ENCODE measurements around the gene KCTD14.
"Not testable (repeated sequence)": the region's sequence is repeated elsewhere in the genome, so short reads cannot be mapped to it uniquely, and the experiment has no call there.

KCTD14 gene

DNA sequence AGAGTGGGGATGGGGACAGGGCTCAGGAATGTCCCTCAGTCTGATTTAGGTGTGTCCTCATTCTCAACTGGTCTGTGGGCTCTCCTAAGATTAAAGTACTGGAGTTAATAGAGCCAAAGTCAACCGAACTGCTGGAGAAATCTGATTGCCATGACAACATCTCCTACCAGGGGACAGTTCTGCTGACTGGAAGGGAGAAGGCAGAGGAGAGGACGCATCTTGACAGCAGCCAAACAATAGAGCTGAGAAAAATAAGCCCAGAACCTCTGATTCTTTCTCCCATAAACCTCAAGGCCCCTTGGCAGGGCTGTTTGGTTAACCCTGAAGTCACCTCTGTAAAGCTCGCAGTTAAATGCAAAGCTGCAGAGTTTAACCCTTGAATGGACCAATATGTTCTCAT lies 2.8 kb downstream of the KCTD14 start:
- no peak for DNase-seq

DNA sequence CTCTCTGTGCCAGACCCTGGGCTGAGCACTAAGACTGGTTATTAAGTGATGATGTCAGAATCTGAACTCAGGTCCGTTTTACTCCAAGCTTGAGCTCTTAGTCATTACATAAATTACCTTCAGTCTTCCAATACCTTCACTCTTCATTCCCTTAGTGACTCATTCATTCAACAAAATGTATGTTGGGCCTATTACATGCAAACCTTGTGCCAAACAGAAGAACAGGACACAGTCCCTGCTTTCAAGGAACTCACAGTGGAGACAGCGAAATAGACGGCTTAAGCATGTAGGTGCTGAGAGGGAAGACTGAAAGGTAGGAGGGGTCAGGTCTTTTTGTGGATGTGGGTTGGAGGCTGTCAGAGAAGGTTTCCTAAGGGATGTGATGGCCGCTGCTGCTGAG lies 3.3 kb downstream of the KCTD14 start:
- DNase-seq = no peak

DNA sequence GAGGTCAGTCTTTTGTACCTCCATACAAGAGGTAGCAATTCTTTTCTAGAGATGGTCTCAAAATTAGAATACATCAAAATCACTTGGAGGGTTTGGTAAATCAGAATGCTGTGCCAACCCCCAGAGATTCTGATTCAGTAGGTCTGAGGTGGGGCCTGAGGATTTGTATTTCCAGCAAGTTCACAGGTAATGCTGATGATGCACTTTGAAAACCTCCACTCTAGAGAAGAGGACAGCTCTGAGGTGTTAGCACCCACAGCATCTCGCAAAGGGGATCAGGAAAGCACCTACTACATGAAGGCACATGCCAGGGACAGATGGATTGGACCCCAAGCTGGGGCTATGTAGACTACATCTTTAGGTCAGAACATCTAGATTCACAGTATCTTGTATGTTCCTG lies 7.2 kb downstream of the KCTD14 start:
- no peak for DNase-seq

DNA sequence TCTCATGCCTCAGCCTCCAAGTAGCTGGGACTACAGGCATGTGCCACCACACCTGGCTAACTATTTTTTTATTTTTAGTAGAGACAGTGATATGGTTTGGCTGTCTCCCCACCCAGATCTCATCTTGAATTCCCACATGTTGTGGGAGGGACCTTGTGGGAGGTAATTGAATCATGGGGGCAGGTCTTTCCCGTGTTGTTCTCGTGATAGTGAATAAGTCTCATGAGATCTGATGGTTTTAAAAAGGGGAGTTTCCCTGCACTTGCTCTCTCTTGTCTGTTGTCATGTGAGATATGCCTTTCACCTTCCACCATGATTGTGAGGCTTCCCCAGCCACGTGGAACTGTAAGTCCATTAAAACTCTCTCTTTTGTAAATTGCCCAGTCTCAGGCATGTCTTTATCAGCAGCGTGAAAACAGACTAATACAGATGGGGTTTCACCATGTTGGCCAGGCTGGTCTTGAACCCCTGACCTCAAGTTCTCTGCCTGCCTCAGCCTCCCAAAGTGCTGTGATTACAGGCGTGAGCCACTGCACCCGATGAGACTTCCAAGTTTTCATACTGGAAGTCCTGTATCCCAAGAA lies 8.0 kb downstream of the KCTD14 start:
- not testable (repeated sequence) for DNase-seq

DNA sequence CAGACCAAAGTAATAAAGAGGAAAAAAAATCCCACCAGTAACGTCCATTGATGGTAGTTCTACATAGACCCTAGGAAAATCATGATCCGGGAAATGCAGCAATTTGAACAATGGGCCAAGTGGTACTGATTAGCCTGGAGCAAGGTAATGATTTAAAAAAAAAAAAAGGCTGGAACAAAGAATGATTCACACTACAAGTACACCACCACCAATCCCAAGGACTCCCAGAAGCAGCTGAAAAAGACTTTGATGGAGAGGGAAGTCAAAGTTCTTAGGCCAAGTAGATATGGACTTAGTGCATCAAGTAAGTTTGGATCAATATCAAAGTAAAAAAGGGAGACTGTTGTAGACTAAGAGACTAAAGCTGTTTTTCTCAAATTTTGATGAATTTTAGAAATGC lies 11.8 kb downstream of the KCTD14 start:
- no peak for DNase-seq

DNA sequence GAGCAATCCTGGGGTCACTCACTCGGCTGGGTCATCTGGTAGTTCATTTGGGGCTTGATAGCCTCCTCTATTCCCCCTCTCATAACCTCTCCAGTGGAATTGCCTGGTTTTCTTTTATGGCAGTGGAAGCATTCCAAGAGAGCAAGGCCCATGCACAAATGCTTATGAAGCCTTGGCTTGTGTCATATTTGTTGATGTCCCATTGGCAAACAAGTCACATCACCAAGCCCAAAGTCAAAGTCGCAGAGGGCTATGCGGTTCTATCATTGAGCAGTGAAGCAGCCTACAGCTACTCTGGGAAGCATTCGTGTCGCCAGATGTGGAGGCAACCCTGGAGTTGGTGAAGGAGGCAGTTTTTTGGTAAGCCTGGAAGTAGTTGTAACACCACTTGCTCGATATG lies 12.3 kb downstream of the KCTD14 start:
- no peak for DNase-seq

DNA sequence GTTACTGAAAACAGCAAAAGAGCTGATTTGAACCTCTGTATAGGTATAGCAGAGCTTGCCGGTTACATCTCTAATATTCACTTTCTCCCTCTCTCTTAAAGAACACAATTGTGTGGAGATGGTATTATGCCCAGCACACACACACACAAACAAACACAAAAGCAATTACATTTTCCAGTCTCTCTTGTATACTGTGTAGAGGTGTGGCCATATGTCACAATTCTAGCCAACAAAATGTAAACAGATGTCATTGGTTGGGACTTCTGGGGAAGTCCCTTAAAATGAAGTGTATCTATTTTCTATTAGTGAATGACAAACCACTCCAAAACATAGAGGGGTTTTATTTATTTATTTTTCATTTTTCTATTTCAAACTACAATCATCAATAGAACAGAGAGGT lies 12.8 kb downstream of the KCTD14 start:
- no peak for DNase-seq

DNA sequence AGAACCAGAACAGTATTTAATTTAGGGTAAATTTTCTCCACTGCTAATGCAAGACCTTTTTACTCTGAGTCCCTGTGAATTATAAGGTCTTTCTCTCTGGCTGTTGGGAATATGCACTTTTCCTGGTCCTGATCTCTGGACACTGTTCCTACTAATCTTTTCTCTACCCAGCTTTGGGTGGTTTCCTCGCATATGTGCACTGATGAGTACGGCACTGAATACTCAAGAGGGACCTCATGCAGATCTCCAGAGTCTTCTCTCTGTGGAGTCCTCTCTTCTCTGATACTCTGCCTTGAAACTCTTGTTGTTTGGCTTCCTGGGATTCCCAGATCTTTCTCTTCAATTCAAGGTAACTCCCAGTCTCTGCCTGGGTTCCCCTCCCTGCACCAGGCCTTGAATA lies 14.0 kb downstream of the KCTD14 start:
- DNase-seq = no peak

DNA sequence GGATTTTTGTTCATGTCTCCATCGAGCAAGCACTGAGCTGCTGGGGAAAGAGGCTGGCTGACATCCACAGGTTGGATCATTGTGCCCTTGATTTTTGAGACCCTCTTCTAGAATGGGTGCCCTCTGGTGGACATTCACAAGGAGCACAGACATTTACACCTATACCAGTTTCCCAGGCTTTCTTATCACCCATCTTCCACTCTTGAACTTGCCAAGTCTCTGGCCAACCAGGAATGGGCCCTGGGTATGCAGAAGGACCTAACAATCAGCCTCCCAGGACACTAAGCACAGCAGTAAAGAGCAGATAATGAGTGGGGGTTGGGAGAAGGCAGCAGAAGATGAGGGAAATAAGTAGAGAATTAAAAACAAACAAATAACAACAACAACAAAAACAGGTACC lies 22.9 kb downstream of the KCTD14 start:
- peak; percentile 47 for DNase-seq

DNA sequence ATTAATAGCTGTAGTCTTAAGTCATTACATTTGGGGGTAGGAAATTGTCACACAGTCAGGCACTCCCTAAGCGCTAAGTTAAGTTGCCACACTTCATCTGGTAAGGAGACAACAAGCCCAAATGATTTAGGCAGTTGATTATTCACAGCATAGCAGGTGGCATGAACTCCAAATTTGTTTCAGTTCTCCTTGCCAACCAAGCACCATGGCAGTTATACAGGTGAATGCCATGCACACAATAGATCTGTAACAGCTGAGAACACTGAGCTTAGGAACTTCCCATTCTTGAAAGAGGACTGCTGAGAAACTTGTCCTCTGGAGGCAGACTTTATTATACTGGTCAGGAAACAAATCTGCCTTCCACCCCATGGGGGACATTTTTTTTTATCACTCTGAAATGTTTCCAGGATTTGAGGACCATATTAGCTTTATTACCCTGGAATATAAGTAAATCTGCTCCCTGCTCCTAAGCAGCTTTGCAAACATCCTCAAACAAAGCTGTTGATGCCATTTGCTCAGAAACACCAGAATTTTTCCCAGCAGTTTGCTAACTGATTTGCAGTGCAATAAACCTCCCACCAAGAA lies 23.5 kb downstream of the KCTD14 start:
- no peak for DNase-seq

DNA sequence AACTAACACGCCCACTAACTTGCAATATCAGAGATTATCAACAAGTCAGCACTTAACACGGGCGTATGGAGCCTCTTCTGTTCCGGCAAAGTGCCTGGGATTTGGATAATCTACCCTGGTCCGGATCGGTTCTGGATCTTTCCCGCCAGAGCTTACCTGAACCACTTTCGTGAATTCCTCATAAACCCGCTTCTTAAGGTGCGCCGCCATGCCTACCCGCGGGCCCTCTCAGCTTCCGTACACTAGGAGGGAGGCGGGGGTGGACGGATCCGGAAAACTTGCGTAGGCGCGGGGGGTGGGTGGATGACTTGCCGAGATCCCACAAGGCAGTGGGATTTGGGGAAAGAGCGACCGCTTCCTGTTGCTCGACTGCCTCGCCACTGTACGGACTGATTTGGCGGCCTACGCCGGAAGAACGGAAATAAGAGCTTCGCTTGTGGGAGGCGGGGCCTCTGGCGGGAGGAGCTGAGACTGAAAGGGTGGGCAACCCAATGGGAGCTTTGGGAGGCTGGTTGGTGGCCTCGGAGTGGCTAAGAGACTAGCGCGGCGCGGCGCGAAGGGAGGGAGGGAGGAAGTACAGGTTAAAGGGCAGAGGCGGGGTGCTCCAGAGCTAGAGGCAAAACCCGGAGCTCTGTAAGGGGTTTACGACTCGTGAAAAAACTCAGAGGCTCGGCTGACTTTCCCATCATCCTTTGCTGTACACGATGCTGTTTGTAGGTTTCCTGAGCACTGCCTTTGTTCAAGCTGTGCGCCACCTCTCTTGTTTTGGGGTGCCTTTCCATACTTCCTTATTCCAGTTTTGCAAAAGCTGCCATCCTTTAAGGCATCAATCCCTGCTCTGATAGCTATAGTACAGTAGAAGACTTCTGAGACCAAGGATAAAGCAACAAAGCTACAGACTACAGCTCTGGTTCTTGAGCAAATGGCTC lies 28.4 kb downstream of the KCTD14 start, which contains the start of gene INTS4:
Gene INTS4 (minus strand): TSS at position 235 of the 929 bp plus-strand sequence. CDS start 25 bp downstream, at position 210.
- DNase-seq = peak; percentile 99

DNA sequence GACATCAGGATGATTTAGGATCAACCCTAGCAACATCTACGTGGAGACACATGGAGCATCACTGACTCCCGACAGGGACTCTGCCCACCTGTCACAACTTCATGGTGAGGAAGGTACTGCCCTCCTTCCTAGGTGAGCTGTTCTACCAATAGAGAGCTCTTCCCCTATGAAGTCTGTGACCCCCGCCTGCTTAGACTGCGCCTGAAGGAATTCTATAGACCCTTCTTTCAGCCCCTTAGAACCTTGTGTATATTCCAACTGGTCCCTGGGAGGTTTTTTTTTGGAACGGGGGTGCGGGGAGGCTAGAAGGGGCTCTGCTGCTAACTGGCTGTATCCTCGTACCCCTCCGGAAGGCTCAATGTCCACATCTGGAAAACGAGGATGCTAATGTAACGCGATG lies 29.2 kb downstream of the KCTD14 start:
- no peak for DNase-seq

DNA sequence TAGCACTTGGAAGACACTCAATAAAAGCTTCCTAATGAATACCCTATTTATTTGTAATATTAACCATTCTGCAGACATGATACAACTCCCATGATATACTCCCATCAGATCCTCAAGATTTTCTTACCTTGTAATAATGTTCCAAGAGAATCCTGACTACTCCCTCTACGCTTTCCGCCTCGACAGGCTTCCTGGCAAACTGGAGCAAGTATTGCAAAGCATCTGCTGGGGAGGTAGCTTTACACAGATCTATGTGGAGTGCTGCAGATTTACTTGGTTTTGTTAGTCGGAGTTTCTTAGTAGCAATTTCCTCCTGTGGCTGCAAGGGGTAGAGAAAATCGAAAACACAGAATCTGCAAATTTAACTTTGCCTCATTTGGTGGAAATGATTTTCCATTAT lies 32.1 kb downstream of the KCTD14 start:
- no peak for DNase-seq

DNA sequence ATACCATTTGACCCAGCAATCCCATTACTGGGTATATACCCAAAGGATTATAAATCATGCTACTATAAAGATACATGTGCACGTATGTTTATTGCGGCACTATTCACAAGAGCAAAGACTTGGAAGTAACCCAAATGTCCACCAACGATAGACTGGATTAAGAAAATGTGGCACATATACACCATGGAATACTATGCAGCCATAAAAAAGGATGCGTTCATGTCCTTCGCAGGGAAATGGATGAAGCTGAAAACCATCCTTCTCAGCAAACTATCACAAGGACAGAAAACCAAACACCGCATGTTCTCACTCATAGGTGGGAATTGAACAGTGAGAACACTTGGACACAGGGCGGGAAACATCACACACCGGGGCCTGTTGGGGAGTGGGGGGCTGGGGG lies 36.6 kb downstream of the KCTD14 start:
- not testable (repeated sequence) for DNase-seq

DNA sequence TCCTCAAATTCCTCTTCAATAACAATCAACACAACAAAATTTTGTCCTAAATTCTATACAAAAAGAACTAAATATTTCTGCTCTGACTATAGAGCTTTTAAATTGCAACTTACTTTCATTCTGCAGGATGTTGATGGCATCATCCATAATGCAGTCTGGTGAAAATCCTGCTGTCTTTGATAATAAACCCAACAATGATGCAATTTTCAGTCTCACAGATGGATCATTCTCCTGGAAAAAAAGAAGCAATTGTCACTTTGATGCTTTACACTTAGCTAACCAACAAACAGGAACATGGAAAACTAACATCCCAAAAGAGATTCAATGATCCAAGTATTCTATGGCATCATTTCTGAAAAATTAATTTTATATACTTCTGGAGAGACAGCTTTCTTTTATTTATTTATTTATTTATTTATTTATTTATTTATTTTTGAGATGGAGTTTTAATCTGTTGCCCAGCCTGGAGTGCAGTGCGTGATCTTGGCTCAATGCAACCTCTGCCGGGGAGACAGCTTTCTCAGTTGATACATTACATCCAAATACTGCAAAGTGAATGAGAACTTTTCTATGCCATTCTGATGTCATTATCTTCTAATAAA lies 41.6 kb downstream of the KCTD14 start:
- DNase-seq = no peak

DNA sequence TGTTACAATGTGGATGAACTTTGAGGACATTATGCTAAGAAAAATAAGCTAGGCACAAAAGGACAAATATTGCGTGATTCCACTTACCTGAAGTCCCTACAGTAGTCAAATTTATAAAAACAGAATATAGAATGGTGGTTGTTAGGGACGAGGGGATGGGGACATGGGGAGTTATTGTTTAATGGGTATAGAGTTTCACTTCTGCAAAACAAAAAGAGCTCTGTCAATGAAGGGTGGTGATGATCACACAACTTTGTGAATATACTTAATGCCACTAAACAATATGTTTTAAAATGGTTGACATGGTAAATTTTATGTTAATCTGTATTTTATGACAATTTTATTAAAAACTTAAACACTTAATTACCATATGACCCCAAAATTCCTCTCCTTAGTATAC lies 54.7 kb downstream of the KCTD14 start:
- DNase-seq = no peak

DNA sequence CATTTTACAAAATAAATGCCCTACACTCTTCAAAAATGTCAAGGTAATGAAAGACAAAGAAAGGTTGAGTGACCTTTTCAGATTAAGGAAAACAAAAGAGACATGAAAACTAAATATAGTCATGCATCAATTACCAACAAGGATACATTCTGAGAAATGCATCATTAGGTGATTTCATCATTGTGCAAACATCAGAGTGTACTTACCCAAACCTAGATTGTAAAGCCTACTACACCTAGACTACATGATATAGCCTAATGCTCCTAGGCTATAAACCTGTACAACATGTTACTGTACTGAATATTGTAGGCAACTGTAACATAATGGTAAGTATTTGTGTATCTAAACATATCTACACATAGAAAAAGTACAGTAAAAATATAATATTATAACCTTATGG lies 55.3 kb downstream of the KCTD14 start:
- no peak for DNase-seq

DNA sequence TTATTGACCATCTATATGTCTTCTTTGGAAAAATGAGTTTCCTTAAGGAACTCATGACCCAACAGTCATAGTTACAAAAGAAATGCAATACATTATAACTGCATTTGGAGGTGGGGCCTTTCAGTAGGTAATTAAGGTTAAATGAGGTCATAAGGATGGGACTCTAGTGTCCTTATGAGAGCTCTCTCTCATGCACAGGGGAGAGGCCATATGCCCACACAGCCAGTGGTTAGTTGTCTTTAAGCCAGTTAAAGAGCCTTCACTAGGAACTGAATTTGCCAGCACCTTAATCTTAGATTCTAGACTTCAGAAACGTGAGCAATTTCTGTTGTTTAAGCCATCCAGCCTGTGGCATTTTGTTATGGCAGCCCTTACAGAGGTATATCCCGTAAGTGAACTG lies 56.0 kb downstream of the KCTD14 start:
- DNase-seq = no peak

DNA sequence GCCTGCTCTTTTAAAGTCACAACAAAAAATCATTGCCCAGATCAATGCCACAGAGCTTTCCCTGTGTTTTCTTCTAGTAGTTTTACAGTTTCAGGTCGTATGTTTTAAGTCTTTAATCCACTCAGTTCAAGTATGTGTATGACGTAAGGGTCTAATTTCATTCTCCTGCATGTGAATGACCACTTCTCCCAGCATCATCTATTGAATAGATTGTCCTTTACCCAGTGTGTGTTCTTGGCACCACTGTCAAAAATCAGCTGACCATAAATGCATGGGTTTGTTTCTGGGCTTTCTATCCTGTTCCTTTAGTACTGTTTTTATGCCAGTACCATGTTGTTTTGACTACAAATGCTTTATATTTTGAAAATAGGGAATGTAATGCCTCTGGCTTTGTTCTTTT lies 56.7 kb downstream of the KCTD14 start:
- no peak for DNase-seq

Measured in CD4-positive, alpha-beta T cell treated with Interleukin-6 for 4 hours (primary cell).